H9 (cell line): Measurements from ENCODE around the gene NUDT8. TPM values are rescaled to one million over a fixed set of nuclear protein-coding genes. Genes with fewer than 3 reads are reported as not detected.

ENCODE experiments used
- DNase-seq: peaks from one replicate; pipeline ENCODE4 v3.0.0-alpha.2; 2017
- H2AFZ ChIP-seq: one replicate; pipeline ENCODE4 v1.6.1; 2013; ENCODE audit warnings: mild to moderate bottlenecking, low read length, control low read depth, moderate library complexity
- H2AK5ac ChIP-seq: 2 replicates; pipeline ENCODE4 v1.6.1; 2013; ENCODE audit warnings: low read length, control low read depth, mixed read lengths; ENCODE audit not compliant: insufficient read length
- H2BK120ac ChIP-seq: one replicate; pipeline ENCODE4 v1.6.1; 2013; ENCODE audit warnings: low read depth, mild to moderate bottlenecking, low read length, control low read depth, inconsistent platforms; ENCODE audit not compliant: poor library complexity, severe bottlenecking
- H2BK12ac ChIP-seq: 2 replicates; pipeline ENCODE4 v1.6.1; 2013; ENCODE audit warnings: low read length, control low read depth, mixed read lengths, low read depth; ENCODE audit not compliant: insufficient read length
- H2BK15ac ChIP-seq: 2 replicates; pipeline ENCODE4 v1.6.1; 2013; ENCODE audit warnings: low read depth, low read length, control low read depth
- H2BK20ac ChIP-seq: one replicate; pipeline ENCODE4 v1.6.1; 2013; ENCODE audit warnings: low read depth, mild to moderate bottlenecking, low read length, control low read depth, inconsistent platforms; ENCODE audit not compliant: poor library complexity, severe bottlenecking
- H2BK5ac ChIP-seq: 2 replicates; pipeline ENCODE4 v1.6.1; 2013; ENCODE audit warnings: low read length, control low read depth, mixed read lengths; ENCODE audit not compliant: insufficient read length
- H3K14ac ChIP-seq: 2 replicates; pipeline ENCODE4 v1.6.1; 2013; ENCODE audit warnings: low read length, control low read depth; ENCODE audit not compliant: insufficient read depth
- H3K18ac ChIP-seq: 2 replicates; pipeline ENCODE4 v1.6.1; 2013; ENCODE audit warnings: low read depth, mild to moderate bottlenecking, mixed read lengths, low read length, control low read depth; ENCODE audit not compliant: insufficient read length
- H3K23ac ChIP-seq: 2 replicates; pipeline ENCODE4 v1.6.1; 2013; ENCODE audit warnings: low read length, control low read depth, mixed read lengths, low read depth; ENCODE audit not compliant: insufficient read length
- H3K23me2 ChIP-seq: 2 replicates; pipeline ENCODE4 v1.6.1; 2013; ENCODE audit warnings: low read depth, mild to moderate bottlenecking, mixed read lengths, low read length, control low read depth; ENCODE audit not compliant: insufficient read length, poor library complexity, severe bottlenecking
- H3K27ac ChIP-seq: 2 replicates; pipeline ENCODE4 v1.5.1; 2013; ENCODE audit warnings: low read length, control low read depth, mixed read lengths, low read depth; ENCODE audit not compliant: insufficient read length
- H3K27me3 ChIP-seq: 2 replicates; pipeline ENCODE4 v1.6.1; 2013; ENCODE audit warnings: low read length, control low read depth, inconsistent platforms; ENCODE audit not compliant: insufficient read depth
- H3K4ac ChIP-seq: 2 replicates; pipeline ENCODE4 v1.6.1; 2013; ENCODE audit warnings: low read depth, mild to moderate bottlenecking, control low read depth, inconsistent platforms, low read length, moderate library complexity
- H3K4me1 ChIP-seq: 2 replicates; pipeline ENCODE4 v1.6.1; 2013; ENCODE audit warnings: low read length, control low read depth, inconsistent platforms; ENCODE audit not compliant: insufficient read depth
- H3K4me2 ChIP-seq: 2 replicates; pipeline ENCODE4 v1.6.1; 2013; ENCODE audit warnings: low read length, control low read depth, mixed read lengths; ENCODE audit not compliant: insufficient read length, insufficient read depth
- H3K56ac ChIP-seq: 2 replicates; pipeline ENCODE4 v1.6.1; 2013; ENCODE audit warnings: low read depth, mild to moderate bottlenecking, mixed read lengths, low read length, control low read depth; ENCODE audit not compliant: insufficient read length
- H3K79me1 ChIP-seq: 2 replicates; pipeline ENCODE4 v1.6.1; 2013; ENCODE audit warnings: low read depth, mild to moderate bottlenecking, moderate library complexity, low read length, control low read depth, inconsistent platforms; ENCODE audit not compliant: insufficient read depth, poor library complexity, severe bottlenecking
- H3K79me2 ChIP-seq: 2 replicates; pipeline ENCODE4 v1.6.1; 2013; ENCODE audit warnings: low read length, control low read depth, inconsistent platforms; ENCODE audit not compliant: insufficient read depth
- H3K9ac ChIP-seq: 2 replicates; pipeline ENCODE4 v1.6.1; 2013; ENCODE audit warnings: low read length, control low read depth, mixed read lengths; ENCODE audit not compliant: insufficient read length; ENCODE audit errors: extremely low read depth
- H3K9me3 ChIP-seq: one replicate; pipeline ENCODE4 v1.6.1; 2013; ENCODE audit warnings: low read depth, low read length, inconsistent platforms; ENCODE audit not compliant: control insufficient read depth
- H3T11ph ChIP-seq: one replicate; pipeline ENCODE4 v1.6.1; 2013; ENCODE audit warnings: mild to moderate bottlenecking, low read length, control low read depth, inconsistent platforms
- H4K20me1 ChIP-seq: one replicate; pipeline ENCODE4 v1.6.1; 2013; ENCODE audit not compliant: control insufficient read depth, insufficient read length, insufficient read depth
- H4K5ac ChIP-seq: 2 replicates; pipeline ENCODE4 v1.6.1; 2013; ENCODE audit warnings: low read depth, mild to moderate bottlenecking, mixed read lengths, low read length, control low read depth; ENCODE audit not compliant: insufficient read length
- H4K8ac ChIP-seq: replicated peaks from 2 replicates; pipeline ENCODE4 v1.6.1; 2013; ENCODE audit warnings: low read length, control low read depth, mixed read lengths, low read depth; ENCODE audit not compliant: insufficient read length
- H4K91ac ChIP-seq: 2 replicates; pipeline ENCODE4 v1.6.1; 2013; ENCODE audit warnings: low read depth, mild to moderate bottlenecking, moderate library complexity, mixed read lengths, low read length, control low read depth; ENCODE audit not compliant: insufficient read length
- H3K27ac Mint-ChIP-seq, 3 experiments: 2 replicates in 2 of 3; 3 replicates in 1 of 3; pipeline ENCODE4 v1.8.0; 2020 to 2021; ENCODE audit warnings: mixed read lengths in 3 of 3, mild to moderate bottlenecking in 1 of 3, moderate library complexity in 1 of 3
- H3K27me3 Mint-ChIP-seq: 2 replicates; pipeline ENCODE4 v1.8.0; 2021; ENCODE audit warnings: low read depth, mild to moderate bottlenecking, moderate library complexity, mixed read lengths
- H3K36me3 Mint-ChIP-seq, 3 experiments: 2 replicates in 2 of 3; 3 replicates in 1 of 3; pipeline ENCODE4 v1.8.0; 2020 to 2021; ENCODE audit warnings: low read depth in 3 of 3, mixed read lengths in 3 of 3; ENCODE audit not compliant: insufficient read depth in 1 of 3
- H3K4me1 Mint-ChIP-seq, 2 experiments: 2 replicates each; pipeline ENCODE4 v1.8.0; 2020; ENCODE audit warnings: mixed read lengths in 2 of 2
- H3K4me3 Mint-ChIP-seq, 2 experiments: 2 replicates in 1 of 2; 3 replicates in 1 of 2; pipeline ENCODE4 v1.8.0; 2020 to 2021; ENCODE audit warnings: mild to moderate bottlenecking in 2 of 2, mixed read lengths in 2 of 2, moderate library complexity in 1 of 2
- H3K9me3 Mint-ChIP-seq, 2 experiments: 2 replicates in 1 of 2; 3 replicates in 1 of 2; pipeline ENCODE4 v1.8.0; 2020; ENCODE audit warnings: mild to moderate bottlenecking in 2 of 2, mixed read lengths in 2 of 2, moderate library complexity in 1 of 2
- WGBS: extraction: QIAGEN DNeasy Blood & Tissue Kit; methylation state at CpG from one replicate; pipeline ENCODE4 v1.1.7; 2013; ENCODE audit warnings: missing lambda C conversion rate, low lambda C conversion rate, mixed read lengths; ENCODE audit not compliant: insufficient read length; ENCODE audit errors: extremely low coverage; 5-methylcytosine and 5-hydroxymethylcytosine counted together
- total RNA-seq: library from RNA; stranded (reverse); gene quantifications from 2 replicates; pipeline ENCODE4 v1.2.1, GENCODE V29; 2021
- TF ChIP-seq, protein P1 (sequence below): fragments of 200-600 bp; sonication (generic); conservative IDR thresholded peaks from 3 replicates; pipeline ENCODE4 v1.8.0; 2021; ENCODE audit warnings: antibody characterized with exemption, mild to moderate bottlenecking

NUDT8 gene
- total RNA-seq, 1 experiment from 2014 or later, result 6.5 TPM

DNA sequence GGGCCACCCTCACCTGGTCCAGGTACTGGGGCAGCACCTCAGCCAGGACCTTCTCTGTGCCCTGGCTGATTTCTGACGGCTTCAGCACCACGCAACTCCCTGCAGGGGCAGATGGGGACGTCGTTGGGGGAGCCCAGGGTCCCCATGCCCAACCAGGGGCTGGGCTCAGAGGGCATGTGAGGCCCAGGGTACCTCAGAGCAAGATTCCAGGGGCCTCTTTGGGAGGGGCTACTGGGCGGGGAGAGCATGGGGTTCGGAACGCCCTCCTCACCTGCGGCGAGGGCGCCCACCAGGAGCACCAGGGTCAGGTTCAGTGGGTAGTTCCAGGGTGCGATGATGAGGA is 36.5 kb upstream of the NUDT8 start:
- H3K14ac ChIP-seq, result no peak overlapping the region
- H4K8ac ChIP-seq, result no peak overlapping the region
- H2BK15ac ChIP-seq, result no peak overlapping the region
- DNase-seq, result no peak
- no peak overlapping the region for H2AK5ac ChIP-seq
- no peak overlapping the region for H3K56ac ChIP-seq
- H3K4me1 ChIP-seq, result no peaks in the 10 kb centered on the region
- H3K23me2 ChIP-seq, result no peaks in the 10 kb centered on the region
- H3K27ac ChIP-seq, result no peak overlapping the region
- H4K91ac ChIP-seq, result no peak overlapping the region
- no peak overlapping the region for H3K4ac ChIP-seq
- no peak overlapping the region for H3T11ph ChIP-seq
- H4K5ac ChIP-seq, result no peak overlapping the region
- H3K4me3 Mint-ChIP-seq, result no peak overlapping the region
- H4K20me1 ChIP-seq, result no peaks in the 10 kb centered on the region
- H3K9me3 ChIP-seq, result no peaks in the 10 kb centered on the region
- no peak overlapping the region for H2BK12ac ChIP-seq
- no peaks in the 10 kb centered on the region for H3K27me3 ChIP-seq
- no peak overlapping the region for H3K27ac Mint-ChIP-seq
- H2BK5ac ChIP-seq, result no peak overlapping the region
- no peak overlapping the region for H3K9ac ChIP-seq
- H3K79me1 ChIP-seq, result no peaks in the 10 kb centered on the region
- peaks cover 7% of the 10 kb centered on the region for H3K27me3 Mint-ChIP-seq
- H3K18ac ChIP-seq, result no peak overlapping the region
- TF ChIP-seq, protein P1, sequence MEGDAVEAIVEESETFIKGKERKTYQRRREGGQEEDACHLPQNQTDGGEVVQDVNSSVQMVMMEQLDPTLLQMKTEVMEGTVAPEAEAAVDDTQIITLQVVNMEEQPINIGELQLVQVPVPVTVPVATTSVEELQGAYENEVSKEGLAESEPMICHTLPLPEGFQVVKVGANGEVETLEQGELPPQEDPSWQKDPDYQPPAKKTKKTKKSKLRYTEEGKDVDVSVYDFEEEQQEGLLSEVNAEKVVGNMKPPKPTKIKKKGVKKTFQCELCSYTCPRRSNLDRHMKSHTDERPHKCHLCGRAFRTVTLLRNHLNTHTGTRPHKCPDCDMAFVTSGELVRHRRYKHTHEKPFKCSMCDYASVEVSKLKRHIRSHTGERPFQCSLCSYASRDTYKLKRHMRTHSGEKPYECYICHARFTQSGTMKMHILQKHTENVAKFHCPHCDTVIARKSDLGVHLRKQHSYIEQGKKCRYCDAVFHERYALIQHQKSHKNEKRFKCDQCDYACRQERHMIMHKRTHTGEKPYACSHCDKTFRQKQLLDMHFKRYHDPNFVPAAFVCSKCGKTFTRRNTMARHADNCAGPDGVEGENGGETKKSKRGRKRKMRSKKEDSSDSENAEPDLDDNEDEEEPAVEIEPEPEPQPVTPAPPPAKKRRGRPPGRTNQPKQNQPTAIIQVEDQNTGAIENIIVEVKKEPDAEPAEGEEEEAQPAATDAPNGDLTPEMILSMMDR, result no peak
- H3K4me2 ChIP-seq, result no peak overlapping the region
- H2AFZ ChIP-seq, result no peak overlapping the region
- WGBS, result no CpG with 5 or more reads among the region's 11 CpGs
- no peaks in the 10 kb centered on the region for H3K79me2 ChIP-seq
- no peak overlapping the region for H2BK120ac ChIP-seq
- H3K23ac ChIP-seq, result no peak overlapping the region
- H3K36me3 Mint-ChIP-seq, result no peaks in the 10 kb centered on the region
- no peaks in the 10 kb centered on the region for H3K9me3 Mint-ChIP-seq
- H2BK20ac ChIP-seq, result no peak overlapping the region
- H3K4me1 Mint-ChIP-seq, result no peaks in the 10 kb centered on the region
